Neural progenitor cell (in vitro differentiated cells): ENCODE measurements around the gene DCDC1. TPM values are rescaled to one million over a fixed set of nuclear protein-coding genes. Genes with fewer than 3 reads are reported as not detected.

Experiments
- DNase-seq: peaks from one replicate; pipeline ENCODE4 v3.0.0-alpha.2; 2016; ENCODE audit warnings: low spot score
- H2AFZ ChIP-seq: fragments of 200-600 bp; sonication (generic); replicated peaks from 2 replicates; pipeline ENCODE4 v1.6.1; 2016; ENCODE audit warnings: antibody characterized with exemption
- H3F3A ChIP-seq: fragments of 200-600 bp; sonication (generic); 2 replicates; pipeline ENCODE4 v1.6.1; 2016; ENCODE audit warnings: antibody characterized with exemption, low read depth
- H3K27ac ChIP-seq: fragments of 200-600 bp; sonication (generic); 2 replicates; pipeline ENCODE4 v1.5.1; 2016; ENCODE audit warnings: mild to moderate bottlenecking
- H3K27me3 ChIP-seq: fragments of 200-600 bp; sonication (generic); 2 replicates; pipeline ENCODE4 v1.6.1; 2016; ENCODE audit warnings: mild to moderate bottlenecking, moderate library complexity
- H3K36me3 ChIP-seq: fragments of 200-600 bp; sonication (generic); 2 replicates; pipeline ENCODE4 v1.5.1; 2016
- H3K4me1 ChIP-seq: fragments of 200-600 bp; sonication (generic); 2 replicates; pipeline ENCODE4 v1.6.1; 2016; ENCODE audit warnings: mixed run types
- H3K4me2 ChIP-seq: fragments of 200-600 bp; sonication (generic); 2 replicates; pipeline ENCODE4 v1.6.1; 2016
- H3K4me3 ChIP-seq: fragments of 200-600 bp; sonication (generic); 2 replicates; pipeline ENCODE4 v1.5.1; 2016
- H3K79me2 ChIP-seq: fragments of 200-600 bp; sonication (generic); 2 replicates; pipeline ENCODE4 v1.6.1; 2016; ENCODE audit warnings: low read depth
- H3K9ac ChIP-seq: fragments of 200-600 bp; sonication (generic); 2 replicates; pipeline ENCODE4 v1.6.1; 2016
- H3K9me3 ChIP-seq: fragments of 200-600 bp; sonication (generic); 2 replicates; pipeline ENCODE4 v1.5.1; 2016; ENCODE audit warnings: low read depth
- H4K20me1 ChIP-seq: fragments of 200-600 bp; sonication (generic); 2 replicates; pipeline ENCODE4 v1.6.1; 2016; ENCODE audit warnings: low read depth
- H3K27ac Mint-ChIP-seq: 3 replicates; pipeline ENCODE4 v1.8.0; 2021; ENCODE audit warnings: mixed read lengths
- H3K27me3 Mint-ChIP-seq: 2 replicates; pipeline ENCODE4 v1.8.0; 2022; ENCODE audit warnings: low read depth, mild to moderate bottlenecking, inconsistent platforms, moderate library complexity, mixed read lengths; ENCODE audit not compliant: insufficient read depth
- H3K36me3 Mint-ChIP-seq: 3 replicates; pipeline ENCODE4 v1.8.0; 2021; ENCODE audit warnings: mixed read lengths
- H3K4me1 Mint-ChIP-seq: 3 replicates; pipeline ENCODE4 v1.8.0; 2021; ENCODE audit warnings: mixed read lengths
- H3K4me3 Mint-ChIP-seq: 3 replicates; pipeline ENCODE4 v1.8.0; 2021; ENCODE audit warnings: mild to moderate bottlenecking, moderate library complexity, mixed read lengths
- H3K9me3 Mint-ChIP-seq: 3 replicates; pipeline ENCODE4 v1.8.0; 2020; ENCODE audit warnings: mixed read lengths
- EZH2 ChIP-seq: fragments of 200-600 bp; sonication (generic); IDR thresholded peaks from 2 replicates; pipeline ENCODE4 v1.6.1; 2017; ENCODE audit warnings: antibody characterized with exemption, mild to moderate bottlenecking, moderate library complexity
- EZH2phosphoT487 ChIP-seq: fragments of 200-600 bp; sonication (generic); IDR thresholded peaks from 2 replicates; pipeline ENCODE4 v1.6.1; 2017; ENCODE audit warnings: antibody characterized with exemption
- total RNA-seq: library from RNA; depleted of rRNA; stranded (reverse); fragments of >200 nt; gene quantifications from 2 replicates; pipeline ENCODE4 v1.2.3, GENCODE V29; 2015; ENCODE audit warnings: low replicate concordance
- TF ChIP-seq, protein P1 (sequence below): fragments of 200-600 bp; sonication (generic); IDR thresholded peaks from 2 replicates; pipeline ENCODE4 v1.5.1; 2017; ENCODE audit warnings: antibody characterized with exemption, mild to moderate bottlenecking

Gene DCDC1
- total RNA-seq, 1 donor from 2014 or later = 5.0 TPM

DNA sequence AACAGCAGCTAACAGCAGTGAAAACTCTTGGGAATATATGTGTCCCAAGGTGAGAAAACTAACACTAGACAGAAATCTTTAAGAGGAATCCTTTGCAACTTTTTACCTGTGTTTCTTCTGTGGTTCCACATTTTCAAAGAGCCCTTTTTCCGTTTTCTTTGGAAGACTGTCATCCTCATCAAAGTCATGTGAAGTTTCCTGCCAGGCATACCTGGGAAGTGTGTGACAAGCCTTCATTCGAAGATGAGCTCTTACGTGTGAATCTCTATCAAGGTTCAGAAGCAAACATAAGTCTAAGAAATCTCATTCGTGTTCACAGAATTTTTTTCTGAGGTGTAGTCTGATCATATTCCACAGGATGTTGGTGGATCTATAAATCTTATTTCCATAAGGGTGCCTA is 452.8 kb downstream of the DCDC1 start:
- Histone ChIP-seq H3F3A (no peaks in the 10 kb centered on the region), H3K9ac (no peak overlapping the region), H3K4me3 (no peak overlapping the region), H3K4me2 (no peak overlapping the region), H3K79me2 (no peaks in the 10 kb centered on the region), H3K9me3 (no peaks in the 10 kb centered on the region), H4K20me1 (no peaks in the 10 kb centered on the region), H3K4me1 (no peaks in the 10 kb centered on the region), H3K36me3 (no peaks in the 10 kb centered on the region), H2AFZ (no peak overlapping the region), H3K27ac (no peak overlapping the region), H3K27me3 (no peaks in the 10 kb centered on the region)
- Mint-ChIP-seq H3K36me3 (no peaks in the 10 kb centered on the region), H3K27ac (no peak overlapping the region), H3K9me3 (no peaks in the 10 kb centered on the region), H3K27me3 (peaks cover 3% of the 10 kb centered on the region), H3K4me3 (no peak overlapping the region), H3K4me1 (peaks cover 19% of the 10 kb centered on the region)
- no peak for TF ChIP-seq EZH2
- no peak for TF ChIP-seq EZH2phosphoT487
- TF ChIP-seq, protein P1, sequence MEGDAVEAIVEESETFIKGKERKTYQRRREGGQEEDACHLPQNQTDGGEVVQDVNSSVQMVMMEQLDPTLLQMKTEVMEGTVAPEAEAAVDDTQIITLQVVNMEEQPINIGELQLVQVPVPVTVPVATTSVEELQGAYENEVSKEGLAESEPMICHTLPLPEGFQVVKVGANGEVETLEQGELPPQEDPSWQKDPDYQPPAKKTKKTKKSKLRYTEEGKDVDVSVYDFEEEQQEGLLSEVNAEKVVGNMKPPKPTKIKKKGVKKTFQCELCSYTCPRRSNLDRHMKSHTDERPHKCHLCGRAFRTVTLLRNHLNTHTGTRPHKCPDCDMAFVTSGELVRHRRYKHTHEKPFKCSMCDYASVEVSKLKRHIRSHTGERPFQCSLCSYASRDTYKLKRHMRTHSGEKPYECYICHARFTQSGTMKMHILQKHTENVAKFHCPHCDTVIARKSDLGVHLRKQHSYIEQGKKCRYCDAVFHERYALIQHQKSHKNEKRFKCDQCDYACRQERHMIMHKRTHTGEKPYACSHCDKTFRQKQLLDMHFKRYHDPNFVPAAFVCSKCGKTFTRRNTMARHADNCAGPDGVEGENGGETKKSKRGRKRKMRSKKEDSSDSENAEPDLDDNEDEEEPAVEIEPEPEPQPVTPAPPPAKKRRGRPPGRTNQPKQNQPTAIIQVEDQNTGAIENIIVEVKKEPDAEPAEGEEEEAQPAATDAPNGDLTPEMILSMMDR = no peak
- no peak for DNase-seq

DNA sequence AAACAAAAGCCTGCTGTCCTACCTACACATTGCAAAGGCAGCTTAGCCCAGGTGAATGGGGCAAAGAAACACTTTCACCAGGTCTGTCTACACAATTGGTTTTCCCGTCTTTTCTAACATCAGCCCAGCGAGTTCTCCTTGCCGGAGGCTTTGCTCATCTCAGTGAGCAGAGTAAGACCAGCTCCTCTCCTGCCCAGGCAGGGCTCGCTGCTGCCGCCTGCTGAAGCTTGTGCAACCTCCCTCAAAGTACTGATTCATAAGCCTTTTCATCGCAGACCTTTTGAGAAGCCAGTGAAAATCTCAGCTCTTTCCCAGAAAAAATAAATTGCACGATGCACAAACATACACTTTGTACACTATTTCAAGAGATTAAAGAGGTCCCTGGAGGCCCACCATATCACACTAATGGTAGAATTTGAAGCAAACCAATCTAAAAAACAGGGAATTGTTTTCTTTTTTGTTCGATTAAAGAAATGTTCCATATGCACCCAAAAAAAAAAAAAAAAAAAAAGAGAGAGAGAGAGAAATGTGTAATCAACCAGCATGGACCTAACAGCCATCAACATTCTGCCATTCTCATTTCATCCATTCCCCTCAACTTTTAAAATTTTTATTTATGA is 455.3 kb downstream of the DCDC1 start:
- Mint-ChIP-seq H3K36me3 (no peaks in the 10 kb centered on the region), H3K4me3 (no peak overlapping the region), H3K27me3 (peaks cover 6% of the 10 kb centered on the region), H3K9me3 (no peaks in the 10 kb centered on the region), H3K4me1 (peaks cover 19% of the 10 kb centered on the region), H3K27ac (no peak overlapping the region)
- Histone ChIP-seq H3F3A (no peaks in the 10 kb centered on the region), H2AFZ (peak overlapping the region; percentile 13), H3K27ac (no peak overlapping the region), H3K27me3 (no peaks in the 10 kb centered on the region), H4K20me1 (no peaks in the 10 kb centered on the region), H3K79me2 (no peaks in the 10 kb centered on the region), H3K4me3 (no peak overlapping the region), H3K9ac (no peak overlapping the region), H3K4me2 (no peak overlapping the region), H3K4me1 (no peaks in the 10 kb centered on the region), H3K36me3 (no peaks in the 10 kb centered on the region), H3K9me3 (no peaks in the 10 kb centered on the region)
- TF ChIP-seq, protein P1 = peak; percentile 84
- no peak for TF ChIP-seq EZH2
- peak; percentile 88 for DNase-seq

DNA sequence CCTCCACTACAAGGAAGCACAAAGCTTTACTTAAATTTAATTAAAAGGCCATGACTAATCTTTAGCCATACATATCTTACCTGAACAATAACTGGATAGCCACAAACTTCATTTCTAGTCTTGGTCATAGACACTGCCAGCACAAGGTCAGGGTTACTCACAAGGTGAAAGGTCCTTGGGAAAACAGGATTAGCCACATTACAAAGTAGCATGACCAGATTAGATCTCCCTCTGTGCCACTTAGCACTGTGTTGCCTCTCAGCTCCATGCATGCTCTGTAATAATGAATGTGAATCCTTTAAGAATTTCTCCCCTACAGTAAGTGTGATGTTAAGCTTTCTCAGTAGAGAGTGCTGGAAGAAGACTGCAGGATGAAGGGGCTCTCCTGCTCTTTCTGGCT is 458.3 kb downstream of the DCDC1 start:
- Mint-ChIP-seq H3K9me3 (no peaks in the 10 kb centered on the region), H3K27me3 (peaks cover 6% of the 10 kb centered on the region), H3K36me3 (peaks cover 2% of the 10 kb centered on the region), H3K4me3 (no peak overlapping the region), H3K4me1 (peaks cover 18% of the 10 kb centered on the region), H3K27ac (no peak overlapping the region)
- TF ChIP-seq EZH2 (no peak), EZH2phosphoT487 (no peak)
- TF ChIP-seq, protein P1 = no peak
- H3K27me3 ChIP-seq = no peaks in the 10 kb centered on the region
- no peaks in the 10 kb centered on the region for H3K4me1 ChIP-seq
- no peaks in the 10 kb centered on the region for H3K79me2 ChIP-seq
- H3K9me3 ChIP-seq = no peaks in the 10 kb centered on the region
- no peak overlapping the region for H3K4me2 ChIP-seq
- H2AFZ ChIP-seq = no peak overlapping the region
- no peaks in the 10 kb centered on the region for H3F3A ChIP-seq
- H3K9ac ChIP-seq = no peak overlapping the region
- H3K27ac ChIP-seq = no peak overlapping the region
- DNase-seq = no peak
- H3K36me3 ChIP-seq = no peaks in the 10 kb centered on the region
- no peak overlapping the region for H3K4me3 ChIP-seq
- no peaks in the 10 kb centered on the region for H4K20me1 ChIP-seq
